Heart left ventricle (tissue), 16 donors: ENCODE measurements around the gene STAT3. TPM values are rescaled to one million over a fixed set of nuclear protein-coding genes. Genes with fewer than 3 reads are reported as not detected.

Experiments
- ATAC-seq, 4 donors: fragments of 200-7000 bp; cut with Tn5 transposase; one replicate each; pipeline ENCODE4 v1.9.1; 2020 to 2022; ENCODE audit warnings: moderate library complexity in 4 of 4, mild to moderate bottlenecking in 3 of 4, moderate number of reproducible peaks in 1 of 4
- DNase-seq, 5 donors: peaks; one replicate each; pipeline ENCODE4 v3.0.0-alpha.2; 2020
- H3K27ac ChIP-seq, 12 donors: fragments of 200-600 bp; sonication (generic) in 4 of 12; one replicate each; pipeline versions ENCODE4 v1.5.0 to v1.8.0; 2016 to 2022; ENCODE audit warnings: mild to moderate bottlenecking in 2 of 12
- H3K27me3 ChIP-seq, 9 donors: fragments of 200-600 bp; sonication (generic) in 2 of 9; one replicate each; pipeline versions ENCODE4 v1.5.1 to v1.8.0; 2016 to 2022; ENCODE audit warnings: mild to moderate bottlenecking in 3 of 9
- H3K36me3 ChIP-seq, 9 donors: fragments of 200-600 bp; sonication (generic) in 2 of 9; one replicate each; pipeline versions ENCODE4 v1.5.0 to v1.8.0; 2018 to 2022; ENCODE audit warnings: mild to moderate bottlenecking in 2 of 9
- H3K4me1 ChIP-seq, 12 donors: fragments of 200-600 bp; sonication (generic) in 4 of 12; one replicate each; pipeline versions ENCODE4 v1.5.0 to v1.8.0; 2016 to 2022; ENCODE audit warnings: mild to moderate bottlenecking in 3 of 12
- H3K4me3 ChIP-seq, 12 donors: fragments of 200-600 bp; sonication (generic) in 4 of 12; one replicate each; pipeline versions ENCODE4 v1.5.0 to v1.8.0; 2017 to 2022; ENCODE audit warnings: mild to moderate bottlenecking in 9 of 12, moderate library complexity in 4 of 12
- H3K9me3 ChIP-seq, 12 donors: fragments of 200-600 bp; sonication (generic) in 4 of 12; one replicate each; pipeline versions ENCODE4 v1.5.0 to v1.8.0; 2016 to 2022; ENCODE audit warnings: mild to moderate bottlenecking in 1 of 12
- CTCF ChIP-seq, 12 donors: fragments of 200-600 bp; sonication (generic) in 4 of 12; IDR thresholded peaks; one replicate each; pipeline versions ENCODE4 v1.5.0 to v1.8.0; 2018 to 2022; ENCODE audit warnings: antibody characterized with exemption in 12 of 12, mild to moderate bottlenecking in 5 of 12
- POLR2A ChIP-seq, 2 donors: fragments of 450-650 bp; IDR thresholded peaks; one replicate each; pipeline ENCODE4 v1.6.1; 2017; ENCODE audit warnings: antibody characterized with exemption in 2 of 2, mild to moderate bottlenecking in 2 of 2, moderate library complexity in 2 of 2
- WGBS, 4 donors: extraction: QIAGEN DNeasy Blood & Tissue Kit in 2 of 4; methylation state at CpG; one replicate each; pipeline versions ENCODE4 v1.1.5 to v1.1.7; 2013 to 2018; 5-methylcytosine and 5-hydroxymethylcytosine counted together
- intact Hi-C, 10 donors: fragments of 100-400 bp; cut with DNase I; formaldehyde crosslinking; loops; one replicate each; pipeline versions ENCODE4 v1.11.1 to v1.14.2; 2022
- polyA plus RNA-seq, 2 donors: library from polyadenylated mRNA; stranded (reverse); fragments of 200-250 nt; gene quantifications; one replicate each; pipeline ENCODE4 v1.2.3, GENCODE V29; 2013
- total RNA-seq, 9 donors: library from RNA; depleted of rRNA in 2 of 9; stranded (reverse); fragments of >200 nt in 2 of 9; fragmentation: NEBNext Ultra II Directional in 3 of 9; extraction: Animal tissue kit (Norgen Biotek cat#: 25700) in 3 of 9; gene quantifications; one replicate each; pipeline versions ENCODE4 v1.1.0 to v1.2.4, GENCODE V29; 2016 to 2023
- donor health status: ischemic (EF 13 %, LVEDD 7.1; RV severe dilation, severe dysfunction).
- donor health status: healthy with polysubstance abuse.
- donor health status: DM: no; HTN: yes; CAD: no.
- donor health status: DM: no; HTN: no; CAD: no.
- donor health status: ischemic (EF 25% LVEDD 6.9; RV normal size, moderate dysfunction).
- donor health status: ischemic (EF 25% LVEDD 5.7; RV mildly dilated, moderate dysfunction).
- donor health status: healthy.
- donor health status: DM: yes; HTN: yes; CAD: no.
- donor health status: ischemic (EF 35%, LVEDD 5.7; RV mildly dilated, moderate dysfunction).
- donor health status: nonischemic (EF 11% LVEDD 7.7; RV severe dilation, severe dysfunction).
- donor health status: DM: yes; HTN: yes; CAD: no.
- donor health status: PGD.
- donor health status: ischemic (EF 29% LVEDD 5.4; RV normal size, mild dysfunction).
- donor health status: nonischemic (EF 23%, LVEDD 6.1; RV moderate dilation, normal function).

Gene STAT3
- total and polyA plus RNA-seq, 11 donors: 36.0 to 614 (median 148) TPM

- Histone ChIP-seq H3K9me3 (no peaks in the 10 kb centered on the region), H3K4me1 (peaks cover 4 to 54% (median 30%) of the 10 kb centered on the region in 12 donors), H3K27ac (peak overlapping the region; percentile 63 to 100 (median 99)), H3K4me3 (peak overlapping the region in 9 of 12 donors; percentile 71 to 100 (median 91)), H3K36me3 (peaks cover 0 to 6% (median 2%) of the 10 kb centered on the region in 9 donors), H3K27me3 (peaks cover 0 to 31% (median 0%) of the 10 kb centered on the region in 9 donors)
- intact Hi-C loops: loop anchor here in 9 of 10 donors (1.0 to 10.0 kb wide), 7 partner anchors 15 to 101 kb away; partner anchors contain the start of gene ATP6V0A1 (in 8 of the 9)
- 52 to 64% (median 60%) methylated on average over 11 of the region's 11 CpGs for WGBS, 4 donors
- DNase-seq (no peak), ATAC-seq (no peak)
- no peak for TF ChIP-seq CTCF (IDR thresholded peaks at IDR 0.05)
- TF ChIP-seq POLR2A (IDR thresholded peaks at IDR 0.05): no peak
Observed at GRCh38 chr17:42423766-42424165, 35.5 kb upstream of the STAT3 start.

- 0 to 2% (median 1%) methylated on average over 21 to 58 of the region's 58 CpGs for WGBS, 4 donors
- Histone ChIP-seq H3K27me3 (peaks cover 0 to 31% (median 0%) of the 10 kb centered on the region in 9 donors), H3K36me3 (peaks cover 0 to 12% (median 2%) of the 10 kb centered on the region in 9 donors), H3K9me3 (no peaks in the 10 kb centered on the region), H3K4me3 (peak within 1 kb of the TSS; percentile 71 to 100 (median 92)), H3K27ac (peak within 1 kb of the TSS; percentile 93 to 100 (median 99)), H3K4me1 (peaks cover 6 to 54% (median 36%) of the 10 kb centered on the region in 12 donors)
- ATAC-seq: peak; percentile 90 to 96 (median 92)
- peak; percentile 99 to 100 (median 100) for DNase-seq
- intact Hi-C loops: loop anchor here in 9 of 10 donors (1.0 to 10.0 kb wide), 7 partner anchors 14 to 102 kb away; partner anchors contain the start of gene ATP6V0A1 (in 8 of the 9)
- peak; percentile 77 to 97 for TF ChIP-seq POLR2A (IDR thresholded peaks at IDR 0.05)
- peak in 2 of 12 donors; percentile 13 to 22 for TF ChIP-seq CTCF (IDR thresholded peaks at IDR 0.05)
Observed at GRCh38 chr17:42422958-42423712, 34.9 kb upstream of the STAT3 start, which contains the start of gene CAVIN1. CAVIN1 (minus strand) TSS chr17:42423256; CDS start chr17:42423097, 159 bp downstream.

- intact Hi-C loops: loop anchor here in 9 of 10 donors (2.0 to 10.0 kb wide), 6 partner anchors 14 to 102 kb away; partner anchors contain the start of gene ATP6V0A1 (in 7 of the 9)
- no peak for TF ChIP-seq POLR2A (IDR thresholded peaks at IDR 0.05)
- TF ChIP-seq CTCF (IDR thresholded peaks at IDR 0.05): no peak
- 0% methylated on average over 18 to 44 of the region's 44 CpGs for WGBS, 4 donors
- peaks cover 0 to 16% (median 2%) of the 10 kb centered on the region in 9 donors for H3K36me3 ChIP-seq
- H3K9me3 ChIP-seq: no peaks in the 10 kb centered on the region
- peaks cover 6 to 57% (median 42%) of the 10 kb centered on the region in 12 donors for H3K4me1 ChIP-seq
- ATAC-seq (peak; percentile 14 to 48 (median 42)), DNase-seq (peak; percentile 54 to 77 (median 58))
- H3K27ac ChIP-seq: peak overlapping the region; percentile 93 to 100 (median 99)
- H3K4me3 ChIP-seq: peak overlapping the region; percentile 71 to 100 (median 92)
- peaks cover 0 to 31% (median 0%) of the 10 kb centered on the region in 9 donors for H3K27me3 ChIP-seq
Observed at GRCh38 chr17:42422412-42422957, 34.2 kb upstream of the STAT3 start.
